Cardiac fibroblast (primary cell): ENCODE results near the gene PPM1B.
"Not testable (repeated sequence)": the region's sequence is repeated elsewhere in the genome, so short reads cannot be mapped to it uniquely, and the experiment has no call there.

Experiments used
- DNase-seq, 2 donors: peaks; one replicate each; pipeline versions ENCODE4 v3.0.0 to v3.0.0-alpha.2; 2010; ENCODE audit warnings: low read depth in 2 of 2
- H3K4me3 ChIP-seq, 2 donors: replicated peaks in 1 of 2; 1 replicate in 1 of 2; 2 replicates in 1 of 2; pipeline ENCODE4 v1.5.1; 2011; ENCODE audit warnings: low read depth in 2 of 2, low read length in 2 of 2, mild to moderate bottlenecking in 2 of 2, moderate library complexity in 1 of 2
- TF ChIP-seq, protein P1 (sequence below): IDR thresholded peaks from one replicate; pipeline ENCODE4 v1.5.1; 2011; ENCODE audit warnings: low read depth, mild to moderate bottlenecking, low read length, inconsistent platforms

PPM1B gene

DNA sequence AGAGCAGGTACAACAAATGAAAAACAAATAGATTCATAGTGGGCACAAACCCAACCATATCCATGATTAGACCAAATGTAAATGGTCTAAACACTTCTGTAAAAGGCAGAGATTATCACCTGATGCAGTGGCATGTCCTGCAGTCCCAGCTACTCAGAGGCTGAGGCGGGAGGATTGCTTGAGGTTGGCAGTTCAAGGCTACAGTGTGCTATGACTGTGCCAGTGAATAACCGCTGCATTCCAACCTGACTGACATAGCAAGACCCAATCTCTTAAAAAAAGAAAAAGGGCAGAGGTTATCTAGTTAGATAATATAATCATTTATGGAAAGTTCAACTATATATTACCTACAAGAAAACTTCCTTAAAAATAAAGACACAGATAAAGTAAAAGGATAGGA is 85.3 kb downstream of the PPM1B start:
- no peak for DNase-seq
- TF ChIP-seq, protein P1, sequence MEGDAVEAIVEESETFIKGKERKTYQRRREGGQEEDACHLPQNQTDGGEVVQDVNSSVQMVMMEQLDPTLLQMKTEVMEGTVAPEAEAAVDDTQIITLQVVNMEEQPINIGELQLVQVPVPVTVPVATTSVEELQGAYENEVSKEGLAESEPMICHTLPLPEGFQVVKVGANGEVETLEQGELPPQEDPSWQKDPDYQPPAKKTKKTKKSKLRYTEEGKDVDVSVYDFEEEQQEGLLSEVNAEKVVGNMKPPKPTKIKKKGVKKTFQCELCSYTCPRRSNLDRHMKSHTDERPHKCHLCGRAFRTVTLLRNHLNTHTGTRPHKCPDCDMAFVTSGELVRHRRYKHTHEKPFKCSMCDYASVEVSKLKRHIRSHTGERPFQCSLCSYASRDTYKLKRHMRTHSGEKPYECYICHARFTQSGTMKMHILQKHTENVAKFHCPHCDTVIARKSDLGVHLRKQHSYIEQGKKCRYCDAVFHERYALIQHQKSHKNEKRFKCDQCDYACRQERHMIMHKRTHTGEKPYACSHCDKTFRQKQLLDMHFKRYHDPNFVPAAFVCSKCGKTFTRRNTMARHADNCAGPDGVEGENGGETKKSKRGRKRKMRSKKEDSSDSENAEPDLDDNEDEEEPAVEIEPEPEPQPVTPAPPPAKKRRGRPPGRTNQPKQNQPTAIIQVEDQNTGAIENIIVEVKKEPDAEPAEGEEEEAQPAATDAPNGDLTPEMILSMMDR, result no peak
- no peak overlapping the region for H3K4me3 ChIP-seq

DNA sequence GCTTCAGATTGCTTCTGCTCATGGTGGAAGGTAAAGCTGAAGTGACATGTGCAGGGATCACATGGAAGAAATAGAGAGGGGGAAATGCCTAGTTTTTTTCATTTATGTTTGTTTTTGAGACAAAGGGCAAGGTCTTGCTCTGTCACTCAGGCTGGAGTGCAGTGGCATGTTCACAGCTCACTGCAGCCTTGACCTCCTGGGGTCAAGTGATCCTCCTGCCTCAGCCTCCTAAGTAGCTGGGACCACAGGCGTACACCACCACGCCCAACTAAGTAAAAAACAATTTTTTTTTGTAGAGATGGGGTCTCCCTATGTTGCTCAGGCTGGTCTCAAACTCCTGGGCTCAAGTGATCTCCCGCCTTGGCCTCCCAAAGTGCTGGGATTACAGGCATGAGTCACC is 87.0 kb downstream of the PPM1B start:
- H3K4me3 ChIP-seq, DNase-seq: not testable (repeated sequence)

DNA sequence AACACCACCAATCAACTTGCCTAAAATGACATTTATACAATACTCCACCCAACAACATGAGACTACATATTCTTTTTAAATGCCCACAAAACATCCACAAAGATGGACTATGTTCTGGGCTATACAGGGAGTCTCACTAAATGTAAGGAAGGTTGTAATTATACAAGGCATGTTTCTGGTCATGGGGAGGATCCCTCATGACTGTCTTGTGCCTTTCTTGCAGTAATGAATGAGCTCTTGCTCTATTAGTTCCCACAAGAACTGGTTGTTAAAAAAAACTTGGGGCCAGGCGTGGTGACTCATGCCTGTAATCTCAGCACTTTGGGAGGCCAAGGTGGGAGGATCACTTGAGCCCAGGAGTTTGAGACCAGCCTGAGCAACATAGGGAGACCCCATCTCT is 89.1 kb downstream of the PPM1B start:
- H3K4me3 ChIP-seq, DNase-seq: not testable (repeated sequence)

DNA sequence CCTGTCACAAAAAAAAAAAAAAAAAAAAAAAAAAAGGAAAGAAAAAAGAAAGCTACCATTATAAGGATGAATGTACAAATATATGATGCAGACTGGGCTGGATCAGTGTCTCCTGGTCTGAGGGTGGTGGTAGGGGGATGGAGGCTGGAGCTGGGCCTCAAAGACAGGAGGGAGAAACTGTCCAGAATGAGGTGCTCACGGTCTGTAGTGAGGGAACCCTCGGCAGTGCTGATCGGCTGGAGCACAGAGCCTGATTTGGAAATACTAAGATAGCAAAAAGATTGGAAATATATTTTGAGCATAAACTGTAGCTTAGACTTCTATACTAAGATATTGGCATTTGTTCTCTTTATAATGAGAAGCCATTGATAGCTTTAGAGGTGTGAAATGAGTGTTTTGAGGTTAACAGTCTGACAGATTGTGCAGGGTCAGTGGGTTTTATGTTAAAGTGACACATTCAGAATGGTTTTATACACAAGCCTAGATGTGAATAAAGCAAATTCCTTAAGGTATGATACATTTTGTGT is 98.7 kb downstream of the PPM1B start:
- TF ChIP-seq, protein P1, result no peak
- no peak for DNase-seq
- no peak overlapping the region for H3K4me3 ChIP-seq

- no peak overlapping the region for H3K4me3 ChIP-seq
- peak; percentile 58 to 76 for DNase-seq
- TF ChIP-seq, protein P1, result no peak
Observed at GRCh38 chr2:44267796-44268648, 99.3 kb downstream of the PPM1B start.

GRCh38 chr2:44269831-44270230 is 101.2 kb downstream of the PPM1B start:
- TF ChIP-seq, protein P1, result no peak
- no peak overlapping the region for H3K4me3 ChIP-seq
- DNase-seq, result no peak

DNA sequence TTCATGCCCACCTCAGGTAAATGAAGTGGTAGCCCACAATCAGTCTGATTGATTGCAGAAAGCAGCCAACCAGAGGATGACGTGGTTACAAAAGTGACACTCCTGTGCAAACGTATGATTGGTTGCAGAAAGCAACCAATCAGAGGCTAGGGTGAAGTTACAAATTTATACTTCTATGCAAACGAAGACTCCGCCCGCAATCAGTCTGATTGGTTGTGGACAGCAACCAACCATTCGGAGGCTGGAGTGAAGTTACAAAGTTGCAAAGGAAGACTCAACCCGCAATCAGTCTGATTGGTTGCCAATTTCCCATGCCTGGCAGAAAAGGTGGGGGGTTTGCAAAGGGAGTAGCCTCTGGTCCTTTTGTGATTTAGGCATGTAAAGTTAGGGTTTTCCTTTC is 102.6 kb downstream of the PPM1B start:
- H3K4me3 ChIP-seq, result no peak overlapping the region
- TF ChIP-seq, protein P1, result no peak
- DNase-seq, result no peak

GRCh38 chr2:44273076-44273475 is 104.4 kb downstream of the PPM1B start:
- no peak overlapping the region for H3K4me3 ChIP-seq
- TF ChIP-seq, protein P1, result no peak
- peak in 1 of 2 donors; percentile 36 for DNase-seq
